GM10266 (cell line): Measurements from ENCODE around the gene HAGH.

Experiments used
- DNase-seq: peaks from one replicate; pipeline ENCODE4 v3.0.0; 2012; ENCODE audit errors: extremely low spot score
- CTCF ChIP-seq: IDR thresholded peaks from 2 replicates; pipeline ENCODE4 v1.5.1; 2012; ENCODE audit warnings: mild to moderate bottlenecking, low read depth; ENCODE audit not compliant: control insufficient read depth, insufficient read depth; ENCODE audit errors: missing control alignments

HAGH gene

GRCh38 chr16:1771864-1772361, 54.7 kb downstream of the HAGH start:
- TF ChIP-seq CTCF, result no peak
- DNase-seq, result no peak

GRCh38 chr16:1771188-1771863, 55.3 kb downstream of the HAGH start, which contains the start of gene NME3:
TSS of gene NME3 (minus strand) at chr16:1771543. CDS start at chr16:1771534, 9 bp downstream.
- peak; percentile 94 for DNase-seq
- no peak for TF ChIP-seq CTCF

GRCh38 chr16:1770328-1771187, 56.1 kb downstream of the HAGH start:
- DNase-seq, result peak; percentile 86
- no peak for TF ChIP-seq CTCF

- no peak for DNase-seq
- TF ChIP-seq CTCF, result no peak
These were observed 57.0 kb downstream of the HAGH start for GRCh38 chr16:1769402-1770300.

GRCh38 chr16:1768767-1769401, 57.7 kb downstream of the HAGH start:
- no peak for DNase-seq
- no peak for TF ChIP-seq CTCF

- TF ChIP-seq CTCF, result no peak
These were observed 58.4 kb downstream of the HAGH start for GRCh38 chr16:1768061-1768766.

More at GRCh38 chr16:1768061-1768766, 58.4 kb downstream of the HAGH start:
- DNase-seq, result no peak
